Mucosa of rectum (tissue), 2 donors: ENCODE results near the gene KRT14.
"Not testable (repeated sequence)": the region's sequence is repeated elsewhere in the genome, so short reads cannot be mapped to it uniquely, and the experiment has no call there.

ENCODE experiments used
- H3K27ac ChIP-seq, 2 donors: one replicate each; pipeline ENCODE4 v1.7.0; 2013; ENCODE audit warnings: inconsistent platforms in 2 of 2, low read depth in 2 of 2, low read length in 2 of 2
- H3K27me3 ChIP-seq, 2 donors: one replicate each; pipeline ENCODE4 v1.7.0; 2013; ENCODE audit warnings: low read length in 2 of 2; ENCODE audit not compliant: control insufficient read depth in 2 of 2, insufficient read depth in 2 of 2
- H3K36me3 ChIP-seq, 2 donors: one replicate each; pipeline ENCODE4 v1.7.0; 2013; ENCODE audit warnings: low read length in 2 of 2; ENCODE audit not compliant: control insufficient read depth in 2 of 2, insufficient read depth in 2 of 2
- H3K4me1 ChIP-seq, 2 donors: one replicate each; pipeline ENCODE4 v1.7.0; 2013; ENCODE audit warnings: low read length in 2 of 2, mild to moderate bottlenecking in 1 of 2; ENCODE audit not compliant: control insufficient read depth in 2 of 2, insufficient read depth in 2 of 2
- H3K4me3 ChIP-seq, 2 donors: one replicate each; pipeline ENCODE4 v1.7.0; 2013; ENCODE audit warnings: low read length in 2 of 2
- H3K9ac ChIP-seq, 2 donors: one replicate each; pipeline ENCODE4 v1.7.0; 2013; ENCODE audit warnings: low read length in 2 of 2, low read depth in 1 of 2, mild to moderate bottlenecking in 1 of 2
- H3K9me3 ChIP-seq, 2 donors: one replicate each; pipeline ENCODE4 v1.7.0; 2013; ENCODE audit warnings: low read length in 2 of 2; ENCODE audit not compliant: control insufficient read depth in 2 of 2
- donor health status: healthy.
- donor health status: Normal muscosa, but diverticular disease.

The KRT14 gene

DNA sequence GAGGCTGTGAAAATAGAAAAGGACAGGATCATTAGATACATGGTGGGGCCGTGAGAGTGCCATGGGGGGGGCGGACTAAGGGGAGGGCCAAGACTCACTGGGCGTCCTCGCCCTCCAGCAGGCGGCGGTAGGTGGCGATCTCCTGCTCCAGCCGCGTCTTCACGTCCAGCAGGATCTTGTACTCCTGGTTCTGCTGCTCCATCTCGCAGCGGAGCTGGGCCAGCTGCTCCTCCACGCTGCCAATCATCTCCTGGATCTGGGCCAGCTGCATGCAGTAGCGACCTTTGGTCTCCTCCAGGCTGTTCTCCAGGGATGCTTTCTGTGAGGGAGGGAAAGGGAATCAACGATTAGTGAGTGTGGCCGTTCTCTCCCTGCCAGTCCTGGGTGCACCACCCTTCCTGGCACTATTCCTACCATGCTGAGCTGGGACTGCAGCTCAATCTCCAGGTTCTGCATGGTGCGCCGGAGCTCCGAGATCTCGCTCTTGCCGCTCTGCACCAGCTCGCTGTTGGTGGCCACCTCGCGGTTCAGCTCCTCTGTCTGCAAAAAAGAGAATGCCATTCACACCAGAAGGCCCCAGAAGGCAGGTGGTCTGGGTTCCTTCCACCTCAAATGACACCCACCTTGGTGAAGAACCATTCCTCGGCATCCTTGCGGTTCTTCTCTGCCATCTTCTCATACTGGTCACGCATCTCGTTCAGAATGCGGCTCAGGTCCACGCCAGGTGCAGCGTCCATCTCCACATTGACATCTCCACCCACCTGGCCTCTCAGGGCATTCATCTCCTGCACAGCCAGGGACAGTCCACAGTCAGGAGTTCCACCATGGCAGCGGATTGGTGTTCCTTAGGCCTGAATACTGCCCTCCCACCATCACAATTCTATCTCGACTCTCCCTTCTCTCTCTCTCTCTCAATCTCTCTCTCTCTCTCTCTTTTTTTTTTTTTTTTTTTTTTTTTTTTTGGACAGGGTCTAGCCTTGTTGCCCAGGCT is 3.3 kb downstream of the KRT14 start:
- no peaks in the 10 kb centered on the region for H3K36me3 ChIP-seq
- no peak overlapping the region for H3K27ac ChIP-seq
- no peaks in the 10 kb centered on the region for H3K9me3 ChIP-seq
- peaks cover 3 to 10% of the 10 kb centered on the region in 2 donors for H3K4me1 ChIP-seq
- no peak overlapping the region for H3K9ac ChIP-seq
- no peak overlapping the region for H3K4me3 ChIP-seq
- no peaks in the 10 kb centered on the region for H3K27me3 ChIP-seq

GRCh38 chr17:41582061-41582968 is 4.4 kb downstream of the KRT14 start:
- not testable (repeated sequence) for H3K27me3 ChIP-seq, H3K36me3 ChIP-seq, H3K4me3 ChIP-seq, H3K27ac ChIP-seq, H3K9ac ChIP-seq, H3K9me3 ChIP-seq
- H3K4me1 ChIP-seq: peaks cover 3 to 10% of the 10 kb centered on the region in 2 donors

GRCh38 chr17:41581366-41582060 is 5.2 kb downstream of the KRT14 start:
- Histone ChIP-seq H3K4me1 (peaks cover 3 to 10% of the 10 kb centered on the region in 2 donors), H3K4me3 (no peak overlapping the region), H3K9ac (no peak overlapping the region), H3K27ac (no peak overlapping the region), H3K9me3 (no peaks in the 10 kb centered on the region), H3K36me3 (no peaks in the 10 kb centered on the region), H3K27me3 (no peaks in the 10 kb centered on the region)

DNA sequence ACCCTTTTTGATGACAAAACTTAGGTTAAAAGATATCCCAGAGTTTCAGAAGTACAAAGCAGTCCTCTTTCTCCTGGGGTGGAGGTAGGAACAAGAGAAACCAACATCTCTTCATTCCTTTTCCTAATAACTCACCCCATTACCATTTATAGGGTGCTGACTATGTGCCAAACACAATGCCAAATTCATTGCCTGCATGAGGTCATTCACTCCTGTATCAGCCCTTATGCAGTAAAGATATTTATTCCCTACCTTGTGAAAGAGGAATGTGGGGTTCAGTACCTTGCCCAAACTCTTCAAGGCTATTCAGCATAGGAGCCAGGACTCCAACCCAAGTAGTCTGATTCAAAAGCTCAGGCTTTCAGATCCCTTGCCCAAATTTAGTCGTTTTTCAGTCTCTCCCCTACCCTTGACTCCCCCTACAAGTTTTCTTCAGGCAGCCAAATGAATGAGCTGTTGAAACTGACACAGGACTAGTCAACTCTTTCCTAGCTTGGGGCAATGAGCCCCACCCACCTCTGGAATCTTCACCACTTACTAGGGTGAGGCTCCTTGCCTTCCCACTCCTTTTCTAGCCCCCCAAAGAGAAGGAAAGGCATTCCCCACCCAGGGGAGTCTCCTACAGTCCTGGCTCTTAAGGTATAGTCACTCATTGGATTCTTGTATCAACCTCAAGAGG is 5.9 kb downstream of the KRT14 start:
- Histone ChIP-seq H3K36me3 (no peaks in the 10 kb centered on the region), H3K4me1 (peaks cover 3 to 10% of the 10 kb centered on the region in 2 donors), H3K27me3 (peaks cover 0 to 3% of the 10 kb centered on the region in 2 donors), H3K9ac (no peak overlapping the region), H3K9me3 (no peaks in the 10 kb centered on the region), H3K4me3 (no peak overlapping the region), H3K27ac (no peak overlapping the region)

DNA sequence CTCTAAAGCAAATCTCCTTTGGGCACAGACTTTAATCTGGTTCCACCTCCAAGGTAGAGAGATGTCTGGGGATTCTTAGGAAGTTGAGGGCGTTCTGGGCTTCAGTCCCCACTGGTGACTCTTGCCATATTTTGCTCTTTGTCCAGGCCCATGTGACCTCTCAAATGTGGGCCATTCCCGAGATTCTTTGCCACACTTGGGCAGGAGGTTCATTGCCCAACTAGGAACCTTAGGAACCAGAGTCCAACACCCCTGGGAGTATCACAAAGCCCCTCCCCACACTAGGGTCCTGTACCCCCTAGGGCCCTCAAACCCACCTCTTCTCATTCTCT is 6.5 kb downstream of the KRT14 start:
- H3K9ac ChIP-seq: no peak overlapping the region
- no peaks in the 10 kb centered on the region for H3K36me3 ChIP-seq
- no peak overlapping the region for H3K4me3 ChIP-seq
- peaks cover 0 to 3% of the 10 kb centered on the region in 2 donors for H3K27me3 ChIP-seq
- no peaks in the 10 kb centered on the region for H3K9me3 ChIP-seq
- peaks cover 3 to 10% of the 10 kb centered on the region in 2 donors for H3K4me1 ChIP-seq
- H3K27ac ChIP-seq: no peak overlapping the region

DNA sequence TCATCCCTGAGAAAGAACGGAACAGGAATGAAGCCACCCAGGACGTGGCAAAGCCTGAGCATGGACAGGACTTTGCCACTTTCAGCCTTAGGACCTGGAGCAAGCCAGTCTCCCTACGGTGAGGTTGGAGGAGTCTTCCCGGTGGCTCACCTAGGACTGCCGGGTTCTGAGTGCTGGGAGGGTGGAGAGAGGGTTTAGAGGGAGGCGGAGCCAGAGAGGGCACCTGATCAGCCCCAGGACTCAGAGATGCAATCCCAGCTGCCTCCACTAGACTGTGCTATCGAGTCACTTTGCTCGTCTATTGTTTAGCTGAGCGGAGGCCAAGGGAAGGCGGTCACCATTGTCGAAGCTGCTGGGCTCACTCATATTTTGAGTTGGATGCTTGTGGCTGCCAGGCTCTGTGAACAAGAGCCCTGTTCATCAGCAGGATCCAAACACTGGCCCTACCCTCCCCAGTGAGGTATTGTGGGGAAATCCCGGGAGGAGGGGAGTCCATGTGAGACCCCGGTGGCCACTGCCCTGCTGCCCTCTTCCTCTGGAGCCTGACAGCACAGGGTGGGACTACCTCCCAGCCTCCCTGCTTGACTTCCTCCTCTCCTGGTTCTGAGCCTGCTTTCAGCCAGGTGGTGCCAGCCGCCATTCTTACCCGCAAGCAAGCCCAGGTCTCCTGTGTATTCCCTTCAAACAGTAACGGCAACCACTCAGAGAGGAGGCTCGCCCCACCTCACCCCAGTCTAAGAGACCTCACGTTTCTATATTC is 7.0 kb downstream of the KRT14 start:
- H3K4me1 ChIP-seq: peaks cover 3 to 10% of the 10 kb centered on the region in 2 donors
- H3K4me3 ChIP-seq: no peak overlapping the region

DNA sequence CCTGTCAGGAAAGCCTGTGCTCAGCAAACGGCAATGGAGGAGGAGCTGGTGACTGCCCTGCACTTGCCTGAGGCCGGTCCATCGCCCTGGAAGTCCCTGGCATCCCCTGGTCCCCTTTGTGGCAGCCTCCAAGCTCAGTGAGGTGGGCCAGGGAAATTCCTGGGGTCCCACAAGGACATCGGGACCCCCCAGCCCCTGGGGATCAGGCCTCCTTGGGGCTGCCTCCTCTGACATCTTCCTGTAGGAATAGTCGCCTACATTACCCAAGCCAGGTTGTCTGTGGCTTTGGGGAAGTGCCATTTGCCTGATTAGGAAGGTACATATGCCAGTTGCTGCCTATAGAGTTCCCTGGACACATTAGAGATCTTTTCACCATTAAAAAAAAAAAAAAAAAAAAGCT is 7.7 kb downstream of the KRT14 start:
- Histone ChIP-seq H3K27me3 (peaks cover 0 to 3% of the 10 kb centered on the region in 2 donors), H3K9ac (peak overlapping the region in 1 of 2 donors; percentile 33), H3K4me1 (peaks cover 3 to 10% of the 10 kb centered on the region in 2 donors), H3K36me3 (no peaks in the 10 kb centered on the region), H3K27ac (peak overlapping the region; percentile 23 to 66), H3K4me3 (no peak overlapping the region), H3K9me3 (no peaks in the 10 kb centered on the region)

More for the DNA sequence above, 7.0 kb downstream of the KRT14 start:
- H3K9me3 ChIP-seq: no peaks in the 10 kb centered on the region
- H3K9ac ChIP-seq: peak overlapping the region in 1 of 2 donors; percentile 60
- no peaks in the 10 kb centered on the region for H3K36me3 ChIP-seq
- peak overlapping the region; percentile 23 to 66 for H3K27ac ChIP-seq
- peaks cover 0 to 3% of the 10 kb centered on the region in 2 donors for H3K27me3 ChIP-seq

DNA sequence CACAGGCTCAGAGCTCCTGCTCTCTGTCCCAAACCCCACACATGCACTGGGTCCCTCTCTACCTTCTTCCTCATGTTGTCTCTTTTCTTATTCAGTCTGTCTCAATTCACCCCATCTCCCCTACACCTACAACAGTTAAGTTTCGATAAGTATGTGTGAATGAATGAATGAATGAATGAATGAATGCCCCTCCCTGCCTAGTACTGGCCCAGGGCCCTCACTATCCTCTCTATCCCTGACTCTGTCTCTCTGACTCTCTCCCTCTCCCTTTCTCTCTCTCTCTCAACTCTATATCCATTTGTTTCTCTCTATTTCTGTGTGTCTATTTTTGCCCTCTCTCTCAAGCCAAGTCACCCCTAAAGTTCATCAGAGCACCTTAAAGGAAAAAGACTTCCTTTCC is 8.2 kb downstream of the KRT14 start:
- Histone ChIP-seq H3K4me3 (no peak overlapping the region), H3K27ac (peak overlapping the region in 1 of 2 donors; percentile 66), H3K4me1 (peaks cover 3 to 8% of the 10 kb centered on the region in 2 donors), H3K9ac (peak overlapping the region in 1 of 2 donors; percentile 33), H3K36me3 (no peaks in the 10 kb centered on the region), H3K9me3 (no peaks in the 10 kb centered on the region), H3K27me3 (peaks cover 0 to 3% of the 10 kb centered on the region in 2 donors)

GRCh38 chr17:41576740-41577139 is 10.0 kb downstream of the KRT14 start:
- not testable (repeated sequence) for H3K4me1 ChIP-seq, H3K27ac ChIP-seq, H3K9ac ChIP-seq, H3K9me3 ChIP-seq, H3K36me3 ChIP-seq, H3K4me3 ChIP-seq, H3K27me3 ChIP-seq
